NK-92 (cell line): ENCODE measurements around the gene PCDHA1.
"Not testable (repeated sequence)": the region's sequence is repeated elsewhere in the genome, so short reads cannot be mapped to it uniquely, and the experiment has no call there.

Source experiments
- DNase-seq: peaks from one replicate; lab custom pipeline; 2025; ENCODE audit not compliant: unreplicated experiment; lab: John Stamatoyannopoulos, UW

Gene PCDHA1

GRCh38 chr5:140785905-140786686 is at the start of gene PCDHA1:
Gene PCDHA1, plus strand, starts transcription at chr5:140786140.
- no peak for DNase-seq

- DNase-seq, result no peak
Measured at GRCh38 chr5:140737486-140737885, 48.5 kb upstream of the PCDHA1 start.

GRCh38 chr5:140741967-140742366 is 44.0 kb upstream of the PCDHA1 start:
- DNase-seq, result no peak

GRCh38 chr5:140753561-140753960 is 32.4 kb upstream of the PCDHA1 start:
- DNase-seq, result no peak

- no peak for DNase-seq
Measured at GRCh38 chr5:140764177-140764973, 21.6 kb upstream of the PCDHA1 start.

- DNase-seq, result no peak
Measured at GRCh38 chr5:140767444-140767843, 18.5 kb upstream of the PCDHA1 start.

- no peak for DNase-seq
Measured at GRCh38 chr5:140780512-140780911, 5.4 kb upstream of the PCDHA1 start.

GRCh38 chr5:140787422-140787821 is 1.5 kb downstream of the PCDHA1 start:
- not testable (repeated sequence) for DNase-seq

GRCh38 chr5:140787849-140788504 is 2.0 kb downstream of the PCDHA1 start:
- DNase-seq, result not testable (repeated sequence)

GRCh38 chr5:140791089-140791488 is 5.1 kb downstream of the PCDHA1 start:
- no peak for DNase-seq

- no peak for DNase-seq
Measured at GRCh38 chr5:140794595-140795258, 8.8 kb downstream of the PCDHA1 start, which contains the start of gene PCDHA2. Gene PCDHA2, plus strand, starts transcription at chr5:140794852.

- DNase-seq, result no peak
Measured at GRCh38 chr5:140795259-140795641, 9.3 kb downstream of the PCDHA1 start.

GRCh38 chr5:140796072-140796717 is 10.3 kb downstream of the PCDHA1 start:
- not testable (repeated sequence) for DNase-seq

GRCh38 chr5:140796718-140797095 is 10.8 kb downstream of the PCDHA1 start:
- DNase-seq, result no peak

- no peak for DNase-seq
Measured at GRCh38 chr5:140800816-140801493, 15.0 kb downstream of the PCDHA1 start, which contains the start of gene PCDHA3. Gene PCDHA3, plus strand, starts transcription at chr5:140801057.

- no peak for DNase-seq
Measured at GRCh38 chr5:140801494-140801841, 15.5 kb downstream of the PCDHA1 start.

GRCh38 chr5:140802381-140802780 is 16.4 kb downstream of the PCDHA1 start:
- not testable (repeated sequence) for DNase-seq

- DNase-seq, result no peak
Measured at GRCh38 chr5:140802781-140803271, 16.9 kb downstream of the PCDHA1 start.

- no peak for DNase-seq
Measured at GRCh38 chr5:140806834-140807775, 21.2 kb downstream of the PCDHA1 start, which contains the start of gene PCDHA4. Gene PCDHA4, plus strand, starts transcription at chr5:140807068.
